GM19452 (cell line): Measurements from ENCODE around the gene AP1G2.

Experiments used
- ATAC-seq: cut with Tn5 transposase; IDR thresholded peaks from one replicate; pipeline ENCODE4 v1.9.1; 2021; ENCODE audit not compliant: unreplicated experiment

The AP1G2 gene

GRCh38 chr14:23521785-23522640 is 45.6 kb downstream of the AP1G2 start:
- no peak for ATAC-seq

- ATAC-seq: no peak
Observed at GRCh38 chr14:23520899-23521533, 46.6 kb downstream of the AP1G2 start.

- no peak for ATAC-seq
Observed at GRCh38 chr14:23518709-23519108, 48.9 kb downstream of the AP1G2 start.

- no peak for ATAC-seq
Observed at GRCh38 chr14:23517650-23518326, 49.8 kb downstream of the AP1G2 start.

- no peak for ATAC-seq
Observed at GRCh38 chr14:23514644-23514957, 53.0 kb downstream of the AP1G2 start.

GRCh38 chr14:23513818-23514643 is 53.6 kb downstream of the AP1G2 start:
- no peak for ATAC-seq

GRCh38 chr14:23513005-23513817 is 54.4 kb downstream of the AP1G2 start:
- no peak for ATAC-seq

- ATAC-seq: no peak
Observed at GRCh38 chr14:23512156-23512555, 55.4 kb downstream of the AP1G2 start.
